Adrenal gland (tissue), 12 donors: Measurements from ENCODE around the gene PDE6G. TPM values are rescaled to one million over a fixed set of nuclear protein-coding genes. Genes with fewer than 3 reads are reported as not detected.

Experiments
- DNase-seq, 7 donors: peaks; one replicate each; pipeline ENCODE4 v3.0.0-alpha.2; 2019 to 2020
- H3K27ac ChIP-seq, 5 donors: fragments of 200-600 bp; sonication (generic) in 4 of 5; 1 replicate in 3 of 5; 2 replicates in 2 of 5; pipeline versions ENCODE4 v1.5.1 to v1.8.0; 2016 to 2020; ENCODE audit warnings: mild to moderate bottlenecking in 1 of 5
- H3K27me3 ChIP-seq: fragments of 200-600 bp; 2 replicates; pipeline ENCODE4 v1.8.0; 2021
- H3K36me3 ChIP-seq, 2 donors: fragments of 200-600 bp; replicated peaks in 1 of 2; 1 replicate in 1 of 2; 2 replicates in 1 of 2; pipeline versions ENCODE4 v1.5.1 to v1.8.0; 2018 to 2022
- H3K4me1 ChIP-seq, 2 donors: fragments of 200-600 bp; replicated peaks in 1 of 2; 1 replicate in 1 of 2; 2 replicates in 1 of 2; pipeline versions ENCODE4 v1.5.1 to v1.8.0; 2018 to 2021
- H3K4me3 ChIP-seq, 4 donors: fragments of 200-600 bp; sonication (generic) in 3 of 4; one replicate each; pipeline ENCODE4 v1.5.1; 2016 to 2018
- H3K9me3 ChIP-seq, 3 donors: fragments of 200-600 bp; sonication (generic) in 1 of 3; replicated peaks in 1 of 3; 1 replicate in 2 of 3; 2 replicates in 1 of 3; pipeline versions ENCODE4 v1.5.1 to v1.8.0; 2016 to 2021
- POLR2A ChIP-seq, 2 donors: fragments of 450-650 bp; IDR thresholded peaks; one replicate each; pipeline ENCODE4 v1.6.1; 2017; ENCODE audit warnings: antibody characterized with exemption in 2 of 2, mild to moderate bottlenecking in 2 of 2, moderate library complexity in 1 of 2
- WGBS, 4 donors: extraction: QIAGEN DNeasy Blood & Tissue Kit in 2 of 4; methylation state at CpG; one replicate each; pipeline versions ENCODE4 v1.1.5 to v1.1.7; 2013 to 2017; 5-methylcytosine and 5-hydroxymethylcytosine counted together
- intact Hi-C, 2 donors: fragments of 100-400 bp; cut with DNase I; formaldehyde crosslinking; loops; one replicate each; pipeline versions ENCODE4 v1.14.1 to v1.15.0; 2022 to 2023
- polyA plus RNA-seq, 3 donors: library from polyadenylated mRNA; stranded (reverse); fragments of 200-250 nt in 2 of 3; fragments of 350-450 nt in 1 of 3; fragmentation: Illumina TruSeq in 1 of 3; extraction: RNeasy Lipid Tissue Mini Kit (QIAGEN cat#74804) in 1 of 3; gene quantifications; one replicate each; pipeline ENCODE4 v1.2.3, GENCODE V29; 2013 to 2014
- total RNA-seq, 9 donors: library from RNA; depleted of rRNA in 4 of 9; stranded (reverse); fragments of >200 nt in 4 of 9; fragments of 120-200 nt in 1 of 9; fragmentation: NEBNext Ultra II Directional in 1 of 9; extraction: Animal tissue kit (Norgen Biotek cat#: 25700) in 1 of 9; gene quantifications; one replicate each; pipeline versions ENCODE4 v1.1.0 to v1.2.4, GENCODE V29; 2013 to 2023
- TF ChIP-seq, protein P1 (sequence below), 6 experiments: fragments of 450-650 bp in 4 of 6; fragments of 200-600 bp in 2 of 6; sonication (generic) in 1 of 6; IDR thresholded peaks; 1 replicate in 5 of 6; 2 replicates in 1 of 6; pipeline versions ENCODE4 v1.5.1 to v1.8.0; 2016 to 2021; ENCODE audit warnings: antibody characterized with exemption in 6 of 6, mild to moderate bottlenecking in 2 of 6, moderate library complexity in 1 of 6
- donor health status: healthy with polysubstance abuse.
- donor health status: Bipolar disorder and iron deficiency.
- donor health status: DM: yes; HTN: yes; CAD: no.
- donor health status: DM: no; HTN: no; CAD: no.
- donor health status: DM: no; HTN: no; CAD: no.
- donor health status: DM: yes; HTN: yes; CAD: no.

Gene PDE6G
- total and polyA plus RNA-seq, 12 donors = 0.35 to 5.9 (median 1.8) TPM; not detected in 3

DNA sequence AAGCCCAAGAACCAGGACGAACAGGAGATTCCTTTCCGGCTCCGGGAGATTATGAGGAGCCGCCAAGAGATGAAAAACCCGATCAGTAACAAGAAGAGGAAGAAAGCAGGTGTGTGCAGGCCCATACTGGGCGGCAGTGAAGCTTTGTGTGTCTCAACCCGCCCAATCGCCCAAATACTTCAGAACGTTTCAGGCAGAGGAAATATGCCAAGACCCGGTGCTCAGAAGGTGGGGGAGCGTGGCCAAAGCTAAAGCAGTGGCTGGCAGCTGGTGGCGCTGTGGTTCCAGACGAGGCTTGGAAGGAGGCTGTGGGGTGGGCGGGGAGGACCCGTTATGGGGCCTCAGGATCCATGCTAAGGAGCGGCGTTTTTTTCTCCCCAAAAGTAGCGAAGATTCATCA lies 11.4 kb upstream of the PDE6G start:
- H3K36me3 ChIP-seq = peaks cover 0 to 46% of the 10 kb centered on the region in 2 donors
- WGBS, 4 donors = 84 to 89% (median 86%) methylated on average over 18 of the region's 18 CpGs
- intact Hi-C loops = no loop called here

GRCh38 chr17:81666342-81667191 lies 10.2 kb upstream of the PDE6G start, which contains the start of the genes CCDC137 and OXLD1:
CCDC137 (plus strand) TSS chr17:81666737; CDS start chr17:81666767, 30 bp downstream.
OXLD1 (minus strand) TSS chr17:81666605; CDS start chr17:81666577, 28 bp downstream.
- H3K4me3 ChIP-seq = peak within 1 kb of the TSS; percentile 37 to 99 (median 82)
- H3K36me3 ChIP-seq = peaks cover 0 to 34% of the 10 kb centered on the region in 2 donors
- intact Hi-C loops = no loop called here
- DNase-seq = peak; percentile 94 to 97 (median 96)
- no peaks in the 10 kb centered on the region for H3K27me3 ChIP-seq
- peaks cover 8 to 27% of the 10 kb centered on the region in 2 donors for H3K4me1 ChIP-seq
- 0% methylated on average over 5 to 96 of the region's 96 CpGs for WGBS, 4 donors
- peak; percentile 50 to 64 for TF ChIP-seq POLR2A (IDR thresholded peaks at IDR 0.05)
- TF ChIP-seq, protein P1, sequence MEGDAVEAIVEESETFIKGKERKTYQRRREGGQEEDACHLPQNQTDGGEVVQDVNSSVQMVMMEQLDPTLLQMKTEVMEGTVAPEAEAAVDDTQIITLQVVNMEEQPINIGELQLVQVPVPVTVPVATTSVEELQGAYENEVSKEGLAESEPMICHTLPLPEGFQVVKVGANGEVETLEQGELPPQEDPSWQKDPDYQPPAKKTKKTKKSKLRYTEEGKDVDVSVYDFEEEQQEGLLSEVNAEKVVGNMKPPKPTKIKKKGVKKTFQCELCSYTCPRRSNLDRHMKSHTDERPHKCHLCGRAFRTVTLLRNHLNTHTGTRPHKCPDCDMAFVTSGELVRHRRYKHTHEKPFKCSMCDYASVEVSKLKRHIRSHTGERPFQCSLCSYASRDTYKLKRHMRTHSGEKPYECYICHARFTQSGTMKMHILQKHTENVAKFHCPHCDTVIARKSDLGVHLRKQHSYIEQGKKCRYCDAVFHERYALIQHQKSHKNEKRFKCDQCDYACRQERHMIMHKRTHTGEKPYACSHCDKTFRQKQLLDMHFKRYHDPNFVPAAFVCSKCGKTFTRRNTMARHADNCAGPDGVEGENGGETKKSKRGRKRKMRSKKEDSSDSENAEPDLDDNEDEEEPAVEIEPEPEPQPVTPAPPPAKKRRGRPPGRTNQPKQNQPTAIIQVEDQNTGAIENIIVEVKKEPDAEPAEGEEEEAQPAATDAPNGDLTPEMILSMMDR (IDR thresholded peaks at IDR 0.05) = peak in 1 of 6 experiments; percentile 2
- H3K27ac ChIP-seq = peak within 1 kb of the TSS in 4 of 5 donors; percentile 66 to 93 (median 76)
- H3K9me3 ChIP-seq = no peaks in the 10 kb centered on the region

More for the DNA sequence above, 11.4 kb upstream of the PDE6G start:
- H3K4me3 ChIP-seq = peak overlapping the region in 1 of 4 donors; percentile 89
- DNase-seq = no peak
- no peaks in the 10 kb centered on the region for H3K9me3 ChIP-seq
- no peaks in the 10 kb centered on the region for H3K27me3 ChIP-seq
- no peak overlapping the region for H3K27ac ChIP-seq
- H3K4me1 ChIP-seq = peaks cover 8 to 27% of the 10 kb centered on the region in 2 donors
- TF ChIP-seq POLR2A (IDR thresholded peaks at IDR 0.05) = no peak
- TF ChIP-seq, protein P1 (IDR thresholded peaks at IDR 0.05) = no peak

GRCh38 chr17:81666092-81666341 lies 9.7 kb upstream of the PDE6G start:
- peaks cover 0 to 28% of the 10 kb centered on the region in 2 donors for H3K36me3 ChIP-seq
- no peak for TF ChIP-seq POLR2A (IDR thresholded peaks at IDR 0.05)
- TF ChIP-seq, protein P1 (IDR thresholded peaks at IDR 0.05) = no peak
- peaks cover 8 to 27% of the 10 kb centered on the region in 2 donors for H3K4me1 ChIP-seq
- DNase-seq = peak in 1 of 7 donors; percentile 26
- H3K4me3 ChIP-seq = peak overlapping the region; percentile 37 to 99 (median 82)
- H3K27me3 ChIP-seq = no peaks in the 10 kb centered on the region
- 0% methylated on average over 7 to 16 of the region's 16 CpGs; no CpG with 5 or more reads in 1 of the 4 donors for WGBS, 4 donors
- intact Hi-C loops = no loop called here
- H3K9me3 ChIP-seq = no peaks in the 10 kb centered on the region
- H3K27ac ChIP-seq = peak overlapping the region in 4 of 5 donors; percentile 66 to 93 (median 76)

DNA sequence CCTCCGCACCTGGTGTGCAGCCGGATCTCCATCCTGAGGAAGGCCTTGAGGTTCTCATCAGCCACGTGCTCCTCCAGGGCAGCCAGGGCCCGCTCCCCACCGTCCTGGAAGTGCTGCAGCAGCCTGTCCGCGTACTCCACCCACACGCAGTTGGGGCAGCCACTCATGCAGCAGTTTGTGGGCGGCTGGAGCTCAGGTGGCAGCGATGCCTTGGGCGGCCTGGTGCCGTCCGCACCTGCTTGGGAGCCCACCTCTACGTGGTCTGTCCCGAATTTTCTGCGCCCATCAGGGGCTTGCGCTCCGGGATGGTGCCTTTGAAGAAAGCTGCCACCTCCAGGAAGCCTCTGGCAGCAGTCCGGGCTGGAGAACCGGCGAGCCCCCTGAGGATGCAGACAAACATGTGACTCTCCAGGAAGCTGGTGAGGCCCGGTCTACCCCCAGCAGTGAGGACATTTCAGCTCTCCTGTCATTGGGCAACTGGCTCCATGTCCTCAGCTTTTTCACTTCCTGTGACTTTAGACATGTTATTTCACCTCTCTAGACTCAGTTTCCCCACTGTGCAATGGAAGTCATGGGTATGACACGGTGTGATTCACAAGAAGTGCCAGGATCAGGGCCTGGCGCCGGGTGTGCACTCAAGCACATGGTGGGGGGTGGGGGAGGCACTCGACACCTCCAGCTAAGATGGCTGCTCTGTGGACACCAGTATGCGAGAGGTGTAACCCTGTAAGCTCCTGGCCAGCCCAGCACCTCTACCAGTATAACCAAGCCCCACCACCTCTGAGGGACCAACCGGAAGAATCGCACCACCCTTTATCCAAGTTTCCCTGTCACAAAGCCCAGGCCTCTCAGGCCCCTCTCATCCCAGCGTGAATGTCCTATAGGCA lies 9.1 kb upstream of the PDE6G start:
- Histone ChIP-seq H3K27me3 (no peaks in the 10 kb centered on the region), H3K27ac (peak overlapping the region in 3 of 5 donors; percentile 73 to 93 (median 79)), H3K4me3 (peak overlapping the region; percentile 37 to 99 (median 82)), H3K4me1 (peaks cover 8 to 27% of the 10 kb centered on the region in 2 donors), H3K36me3 (peaks cover 0 to 23% of the 10 kb centered on the region in 2 donors), H3K9me3 (no peaks in the 10 kb centered on the region)
- WGBS, 4 donors = 61 to 69% (median 65%) methylated on average over 11 to 30 of the region's 30 CpGs
- DNase-seq = peak in 1 of 7 donors; percentile 30
- TF ChIP-seq POLR2A (IDR thresholded peaks at IDR 0.05) = no peak
- TF ChIP-seq, protein P1 (IDR thresholded peaks at IDR 0.05) = no peak
- intact Hi-C loops = no loop called here
